Panc1 (cell line): Measurements from ENCODE around the gene ERC2.

Experiments used
- CTCF ChIP-seq: fragments of 450-650 bp; IDR thresholded peaks from 2 replicates; pipeline ENCODE4 v1.5.1; 2017; ENCODE audit warnings: mild to moderate bottlenecking
- POLR2AphosphoS5 ChIP-seq: IDR thresholded peaks from 2 replicates; pipeline ENCODE4 v1.6.1; 2012; ENCODE audit warnings: mild to moderate bottlenecking, low read depth, low read length, moderate library complexity
- TCF7L2 ChIP-seq: IDR thresholded peaks from 2 replicates; pipeline ENCODE4 v1.6.1; 2011; ENCODE audit warnings: mild to moderate bottlenecking, low read depth, low read length, inconsistent platforms

- TF ChIP-seq CTCF (no peak), POLR2AphosphoS5 (no peak), TCF7L2 (no peak)
Observed at GRCh38 chr3:56107157-56107556, 361.1 kb downstream of the ERC2 start.
